ENCODE measurements around the gene TRIAP1. TPM values are rescaled to one million over a fixed set of nuclear protein-coding genes. Genes with fewer than 3 reads are reported as not detected.

Gene TRIAP1
- total RNA-seq, 3 donors from 2014 or later, result 14.9 to 16.7 (median 16.3) TPM

GRCh38 chr12:120479458-120479857, 33.3 kb upstream of the TRIAP1 start:
- intact Hi-C loops (cut with DNase I, micrococcal nuclease), result no loop called here
- H3K36me3 ChIP-seq (ENCODE audit: low read depth), result no peaks in the 10 kb centered on the region
- H3K4me1 ChIP-seq (ENCODE audit: low read depth), result no peaks in the 10 kb centered on the region
- peak; percentile 79 for ATAC-seq
- H3K4me3 ChIP-seq, result no peak overlapping the region
- H3K9me3 ChIP-seq, result no peaks in the 10 kb centered on the region
- TF ChIP-seq CTCF (IDR thresholded peaks at IDR 0.05), result no peak
- no peak for DNase-seq

GRCh38 chr12:120475643-120476042, 29.5 kb upstream of the TRIAP1 start:
- Histone ChIP-seq H3K4me3 (no peak overlapping the region), H3K4me1 (ENCODE audit: low read depth) (no peaks in the 10 kb centered on the region), H3K36me3 (ENCODE audit: low read depth) (no peaks in the 10 kb centered on the region), H3K9me3 (no peaks in the 10 kb centered on the region)
- no peak for TF ChIP-seq CTCF (IDR thresholded peaks at IDR 0.05)
- intact Hi-C loops (cut with DNase I, micrococcal nuclease), result no loop called here
- DNase-seq (no peak), ATAC-seq (no peak)

GRCh38 chr12:120474616-120474960, 28.4 kb upstream of the TRIAP1 start:
- DNase-seq, result no peak
- Histone ChIP-seq H3K4me1 (ENCODE audit: low read depth) (no peaks in the 10 kb centered on the region), H3K36me3 (ENCODE audit: low read depth) (no peaks in the 10 kb centered on the region), H3K9me3 (no peaks in the 10 kb centered on the region), H3K4me3 (no peak overlapping the region)
- intact Hi-C loops (cut with DNase I, micrococcal nuclease), result no loop called here
- peak; percentile 70 for ATAC-seq
- no peak for TF ChIP-seq CTCF (IDR thresholded peaks at IDR 0.05)

GRCh38 chr12:120473807-120474615, 27.8 kb upstream of the TRIAP1 start:
- no peak for DNase-seq
- Histone ChIP-seq H3K4me3 (no peak overlapping the region), H3K36me3 (ENCODE audit: low read depth) (no peaks in the 10 kb centered on the region), H3K4me1 (ENCODE audit: low read depth) (no peaks in the 10 kb centered on the region), H3K9me3 (no peaks in the 10 kb centered on the region)
- intact Hi-C loops (cut with DNase I, micrococcal nuclease), result no loop called here
- no peak for TF ChIP-seq CTCF (IDR thresholded peaks at IDR 0.05)
- ATAC-seq, result no peak

GRCh38 chr12:120472521-120472920, 26.3 kb upstream of the TRIAP1 start:
- ATAC-seq, result no peak
- no peak overlapping the region for H3K4me3 ChIP-seq
- no peak for DNase-seq
- no peak for TF ChIP-seq CTCF (IDR thresholded peaks at IDR 0.05)
- H3K9me3 ChIP-seq, result no peaks in the 10 kb centered on the region
- no peaks in the 10 kb centered on the region for H3K36me3 ChIP-seq (ENCODE audit: low read depth)
- intact Hi-C loops (cut with DNase I, micrococcal nuclease), result no loop called here
- peaks cover 3% of the 10 kb centered on the region for H3K4me1 ChIP-seq (ENCODE audit: low read depth)
